Measurements from ENCODE around the gene SCO1. TPM values are rescaled to one million over a fixed set of nuclear protein-coding genes. Genes with fewer than 3 reads are reported as not detected.
"Not testable (repeated sequence)": the region's sequence is repeated elsewhere in the genome, so short reads cannot be mapped to it uniquely, and the experiment has no call there.

Gene SCO1
- total and polyA plus RNA-seq, 5 donors from 2014 or later, result 14.7 to 17.5 (median 16.0) TPM

DNA sequence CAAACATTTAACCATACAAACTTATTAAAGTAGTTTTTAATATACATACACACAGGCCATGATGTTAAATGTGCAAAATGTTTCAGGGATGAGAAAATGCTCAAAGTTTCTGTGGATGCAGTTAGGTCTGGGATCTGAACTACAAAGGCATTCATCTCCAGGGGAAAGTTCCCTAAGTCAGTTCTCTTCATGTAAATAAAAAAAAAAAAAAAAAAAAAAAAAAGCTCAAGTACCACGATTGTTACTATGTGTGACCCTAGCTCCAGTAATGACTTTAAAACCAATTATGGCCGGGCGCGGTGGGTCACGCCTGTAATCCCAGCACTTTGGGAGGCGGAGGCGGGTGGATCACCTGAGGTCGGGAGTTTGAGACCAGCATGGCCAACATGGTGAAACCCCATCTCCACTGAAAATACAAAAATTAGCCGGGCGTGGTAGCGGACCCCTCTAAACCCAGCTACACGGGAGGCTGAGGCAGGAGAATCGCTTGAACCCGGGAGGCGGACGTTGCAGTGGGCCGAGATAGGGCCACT is 1.4 kb downstream of the SCO1 start:
- not testable (repeated sequence) for DNase-seq; ATAC-seq (ENCODE audit: low read depth in 2 of 2); H3K27me3 Mint-ChIP-seq; H3K9me3 Mint-ChIP-seq; H3K27me3 ChIP-seq (ENCODE audit: control insufficient read depth, insufficient read depth, low read length); H3K9me3 ChIP-seq (ENCODE audit: control insufficient read depth in 2 of 2, low read length in 2 of 2); H3K27ac ChIP-seq (ENCODE audit: insufficient read depth, low read length, poor library complexity, severe bottlenecking)
- Mint-ChIP-seq H3K36me3 (peaks cover 29% of the 10 kb centered on the region), H3K4me3 (peak overlapping the region; percentile 84 to 98 (median 96)), H3K27ac (peak overlapping the region in 2 of 3 donors; percentile 91 to 95), H3K4me1 (peaks cover 25 to 61% (median 52%) of the 10 kb centered on the region in 4 donors)
- Histone ChIP-seq H3K4me3 (ENCODE audit: low read depth, low read length) (peak overlapping the region; percentile 94), H3K36me3 (ENCODE audit: control insufficient read depth, insufficient read depth, low read length) (peaks cover 26% of the 10 kb centered on the region), H3K4me1 (ENCODE audit: control insufficient read depth, insufficient read depth, low read length, poor library complexity, severe bottlenecking) (peaks cover 36% of the 10 kb centered on the region)

DNA sequence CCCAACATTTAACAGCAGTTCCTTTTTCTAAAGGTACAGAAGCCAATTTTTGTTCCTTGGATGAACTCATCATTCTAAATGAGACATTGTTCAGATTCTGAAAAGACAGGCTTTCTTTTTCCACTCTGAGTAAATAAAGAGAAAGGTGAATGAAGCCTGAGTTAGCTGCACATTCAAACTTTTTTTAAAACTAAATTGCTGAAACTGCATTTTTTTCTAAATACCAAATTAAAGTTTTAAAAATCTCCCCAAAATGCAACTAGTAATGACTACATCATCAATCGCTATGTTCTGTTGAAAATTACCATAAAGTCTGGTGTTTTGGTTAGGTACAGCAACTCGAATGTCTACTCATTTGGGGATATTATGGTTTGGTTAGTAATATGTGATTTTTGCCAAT is 9.8 kb downstream of the SCO1 start:
- Mint-ChIP-seq H3K4me3 (no peak overlapping the region), H3K27me3 (no peaks in the 10 kb centered on the region), H3K36me3 (peaks cover 55% of the 10 kb centered on the region), H3K27ac (no peak overlapping the region), H3K4me1 (peaks cover 28 to 38% (median 30%) of the 10 kb centered on the region in 4 donors), H3K9me3 (no peaks in the 10 kb centered on the region)
- H3K4me1 ChIP-seq (ENCODE audit: control insufficient read depth, insufficient read depth, low read length, poor library complexity, severe bottlenecking), result no peaks in the 10 kb centered on the region
- no peaks in the 10 kb centered on the region for H3K27me3 ChIP-seq (ENCODE audit: control insufficient read depth, insufficient read depth, low read length)
- no peak for DNase-seq
- H3K27ac ChIP-seq (ENCODE audit: insufficient read depth, low read length, poor library complexity, severe bottlenecking), result no peak overlapping the region
- no peak for ATAC-seq (ENCODE audit: low read depth in 2 of 2)
- peaks cover 69% of the 10 kb centered on the region for H3K36me3 ChIP-seq (ENCODE audit: control insufficient read depth, insufficient read depth, low read length)
- no peak overlapping the region for H3K4me3 ChIP-seq (ENCODE audit: low read depth, low read length)
- H3K9me3 ChIP-seq (ENCODE audit: control insufficient read depth in 2 of 2, low read length in 2 of 2), result no peaks in the 10 kb centered on the region

DNA sequence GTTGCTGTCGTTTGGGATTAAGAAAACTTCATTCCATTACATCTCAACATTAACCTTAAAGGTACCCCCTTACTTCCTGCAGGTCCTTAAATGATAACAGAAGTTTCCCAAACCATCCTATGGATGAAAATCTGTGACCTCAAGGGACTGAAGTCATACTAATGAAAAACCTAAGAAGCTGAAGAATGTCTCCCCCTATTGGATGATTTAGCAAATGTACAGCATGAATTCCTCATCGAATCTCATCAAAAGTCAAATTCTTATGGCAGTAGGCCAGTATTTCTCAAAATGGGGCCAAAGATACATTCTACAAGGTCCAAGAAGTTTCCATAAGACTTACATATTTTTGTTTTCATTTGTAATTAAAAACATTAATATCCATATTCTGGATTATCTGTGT is 13.5 kb downstream of the SCO1 start:
- H3K9me3 Mint-ChIP-seq, result no peaks in the 10 kb centered on the region
- peaks cover 8 to 18% (median 16%) of the 10 kb centered on the region in 4 donors for H3K4me1 Mint-ChIP-seq
- no peaks in the 10 kb centered on the region for H3K4me1 ChIP-seq (ENCODE audit: control insufficient read depth, insufficient read depth, low read length, poor library complexity, severe bottlenecking)
- H3K36me3 Mint-ChIP-seq, result peaks cover 49% of the 10 kb centered on the region
- no peaks in the 10 kb centered on the region for H3K27me3 Mint-ChIP-seq
- DNase-seq, result peak in 1 of 3 donors; percentile 44
- ATAC-seq (ENCODE audit: low read depth in 2 of 2), result no peak
- no peaks in the 10 kb centered on the region for H3K27me3 ChIP-seq (ENCODE audit: control insufficient read depth, insufficient read depth, low read length)
- no peak overlapping the region for H3K4me3 ChIP-seq (ENCODE audit: low read depth, low read length)
- peak overlapping the region in 1 of 3 donors; percentile 22 for H3K27ac Mint-ChIP-seq
- no peak overlapping the region for H3K4me3 Mint-ChIP-seq
- peaks cover 77% of the 10 kb centered on the region for H3K36me3 ChIP-seq (ENCODE audit: control insufficient read depth, insufficient read depth, low read length)
- no peaks in the 10 kb centered on the region for H3K9me3 ChIP-seq (ENCODE audit: control insufficient read depth in 2 of 2, low read length in 2 of 2)
- H3K27ac ChIP-seq (ENCODE audit: insufficient read depth, low read length, poor library complexity, severe bottlenecking), result no peak overlapping the region

DNA sequence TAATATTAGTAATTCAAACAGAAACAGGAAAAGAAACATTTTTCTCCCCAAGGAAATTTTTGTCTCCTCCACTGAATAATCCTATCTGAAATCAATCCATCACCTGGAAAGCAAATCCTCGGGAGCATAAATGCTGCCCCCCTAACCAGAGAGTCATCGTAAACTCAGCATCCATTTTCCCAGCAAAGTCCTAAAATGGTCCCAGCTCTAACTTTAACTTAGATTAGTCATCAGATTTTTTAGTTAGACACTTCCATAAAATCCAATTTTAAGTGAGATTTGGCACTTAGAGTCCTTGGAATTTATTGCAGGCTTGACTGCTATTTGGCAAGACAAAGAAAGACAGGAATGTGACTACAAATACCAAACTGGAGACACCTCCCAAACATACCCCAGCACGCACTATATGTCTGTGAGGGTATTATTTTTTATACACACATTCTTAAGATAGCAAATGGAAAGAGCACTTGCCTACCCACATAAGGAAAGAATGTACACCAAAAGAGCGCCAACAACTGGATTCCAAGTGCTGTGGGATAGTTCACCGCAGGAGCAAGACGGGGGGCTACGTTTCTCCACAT is 15.4 kb downstream of the SCO1 start:
- Histone ChIP-seq H3K36me3 (ENCODE audit: control insufficient read depth, insufficient read depth, low read length) (peaks cover 86% of the 10 kb centered on the region), H3K27ac (ENCODE audit: insufficient read depth, low read length, poor library complexity, severe bottlenecking) (no peak overlapping the region), H3K27me3 (ENCODE audit: control insufficient read depth, insufficient read depth, low read length) (no peaks in the 10 kb centered on the region), H3K4me3 (ENCODE audit: low read depth, low read length) (no peak overlapping the region), H3K9me3 (ENCODE audit: control insufficient read depth in 2 of 2, low read length in 2 of 2) (no peaks in the 10 kb centered on the region), H3K4me1 (ENCODE audit: control insufficient read depth, insufficient read depth, low read length, poor library complexity, severe bottlenecking) (no peaks in the 10 kb centered on the region)
- Mint-ChIP-seq H3K4me3 (no peak overlapping the region), H3K27ac (no peak overlapping the region), H3K4me1 (peaks cover 0 to 12% (median 8%) of the 10 kb centered on the region in 4 donors), H3K27me3 (no peaks in the 10 kb centered on the region), H3K9me3 (no peaks in the 10 kb centered on the region), H3K36me3 (peaks cover 61% of the 10 kb centered on the region)
- ATAC-seq (ENCODE audit: low read depth in 2 of 2), result no peak
- DNase-seq, result no peak

DNA sequence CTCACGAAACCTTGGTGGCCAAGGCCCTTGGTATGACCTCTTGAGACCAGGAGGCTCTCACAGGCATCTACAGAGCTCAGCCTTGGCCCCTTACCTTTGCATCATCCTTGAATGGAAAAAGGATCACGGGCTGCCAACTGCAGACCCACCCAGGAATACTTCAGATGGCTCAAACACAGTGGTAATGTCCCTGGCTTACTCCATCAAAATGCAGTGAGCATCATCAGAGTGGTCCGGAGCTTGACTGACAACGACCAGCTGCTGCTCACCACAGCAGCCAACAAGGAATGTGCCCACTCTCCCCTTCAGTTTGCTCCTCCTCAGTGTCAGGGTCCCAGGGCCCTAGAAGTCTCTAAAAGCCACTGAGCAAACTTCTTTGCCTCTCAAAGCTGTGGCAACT is 22.6 kb downstream of the SCO1 start:
- H3K27ac ChIP-seq (ENCODE audit: insufficient read depth, low read length, poor library complexity, severe bottlenecking), result no peak overlapping the region
- H3K4me3 ChIP-seq (ENCODE audit: low read depth, low read length), result no peak overlapping the region
- ATAC-seq (ENCODE audit: low read depth in 2 of 2) (no peak), DNase-seq (no peak)
- H3K27me3 ChIP-seq (ENCODE audit: control insufficient read depth, insufficient read depth, low read length), result no peaks in the 10 kb centered on the region
- no peak overlapping the region for H3K27ac Mint-ChIP-seq
- no peak overlapping the region for H3K4me3 Mint-ChIP-seq
- no peaks in the 10 kb centered on the region for H3K9me3 Mint-ChIP-seq
- no peaks in the 10 kb centered on the region for H3K4me1 Mint-ChIP-seq
- H3K27me3 Mint-ChIP-seq, result no peaks in the 10 kb centered on the region
- H3K36me3 Mint-ChIP-seq, result peaks cover 29% of the 10 kb centered on the region
- no peaks in the 10 kb centered on the region for H3K4me1 ChIP-seq (ENCODE audit: control insufficient read depth, insufficient read depth, low read length, poor library complexity, severe bottlenecking)
- H3K9me3 ChIP-seq (ENCODE audit: control insufficient read depth in 2 of 2, low read length in 2 of 2), result no peaks in the 10 kb centered on the region
- H3K36me3 ChIP-seq (ENCODE audit: control insufficient read depth, insufficient read depth, low read length), result peaks cover 35% of the 10 kb centered on the region

DNA sequence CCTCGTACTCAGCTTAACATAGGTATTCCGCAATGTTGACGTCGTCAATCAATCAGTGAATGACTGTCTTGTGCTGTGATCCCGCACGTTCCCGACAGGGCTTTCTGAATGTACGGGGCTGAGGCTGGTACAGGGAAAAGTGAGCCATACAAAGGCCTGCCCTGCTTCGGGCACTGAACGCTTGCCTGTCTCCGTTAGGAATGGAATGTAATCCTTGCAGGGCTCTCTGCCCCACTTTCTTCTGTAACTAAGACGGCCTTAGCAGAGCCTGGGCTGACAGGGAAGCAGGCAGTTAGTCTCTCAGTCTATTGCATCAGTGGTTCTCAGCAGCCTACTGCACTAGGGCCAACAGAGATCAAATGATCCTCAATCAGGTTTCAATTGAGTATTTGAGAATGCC is 24.0 kb downstream of the SCO1 start:
- peaks cover 23% of the 10 kb centered on the region for H3K36me3 ChIP-seq (ENCODE audit: control insufficient read depth, insufficient read depth, low read length)
- no peaks in the 10 kb centered on the region for H3K4me1 ChIP-seq (ENCODE audit: control insufficient read depth, insufficient read depth, low read length, poor library complexity, severe bottlenecking)
- no peaks in the 10 kb centered on the region for H3K4me1 Mint-ChIP-seq
- H3K27ac ChIP-seq (ENCODE audit: insufficient read depth, low read length, poor library complexity, severe bottlenecking), result no peak overlapping the region
- DNase-seq, result no peak
- no peak overlapping the region for H3K27ac Mint-ChIP-seq
- H3K4me3 Mint-ChIP-seq, result no peak overlapping the region
- no peaks in the 10 kb centered on the region for H3K9me3 ChIP-seq (ENCODE audit: control insufficient read depth in 2 of 2, low read length in 2 of 2)
- H3K27me3 ChIP-seq (ENCODE audit: control insufficient read depth, insufficient read depth, low read length), result no peaks in the 10 kb centered on the region
- H3K27me3 Mint-ChIP-seq, result no peaks in the 10 kb centered on the region
- ATAC-seq (ENCODE audit: low read depth in 2 of 2), result no peak
- no peaks in the 10 kb centered on the region for H3K9me3 Mint-ChIP-seq
- H3K36me3 Mint-ChIP-seq, result peaks cover 23% of the 10 kb centered on the region
- no peak overlapping the region for H3K4me3 ChIP-seq (ENCODE audit: low read depth, low read length)

DNA sequence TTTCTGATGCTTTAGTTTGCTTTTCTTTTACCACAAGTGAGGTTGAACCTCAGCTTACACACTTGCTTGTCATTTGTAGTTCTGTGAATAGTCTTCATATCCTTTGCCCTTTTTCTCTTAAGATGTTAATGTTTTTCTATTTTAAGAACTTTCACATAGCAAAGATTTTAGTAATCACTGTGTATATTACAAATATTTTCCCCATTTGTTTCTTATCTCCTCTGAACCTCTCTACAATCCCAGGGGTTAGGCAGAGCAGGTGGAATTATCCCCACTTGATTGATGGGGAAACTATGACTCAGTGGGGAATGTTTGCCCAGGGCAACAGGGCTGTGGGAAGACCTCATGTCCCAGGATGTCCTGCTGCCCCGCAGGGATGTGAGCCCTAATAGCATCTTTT is 28.6 kb downstream of the SCO1 start:
- Mint-ChIP-seq H3K27ac (peak overlapping the region in 1 of 3 donors; percentile 4), H3K9me3 (peaks cover 0 to 2% (median 0%) of the 10 kb centered on the region in 7 donors), H3K36me3 (peaks cover 20% of the 10 kb centered on the region), H3K27me3 (peaks cover 5% of the 10 kb centered on the region), H3K4me1 (peaks cover 0 to 5% (median 0%) of the 10 kb centered on the region in 4 donors), H3K4me3 (no peak overlapping the region)
- Histone ChIP-seq H3K9me3 (ENCODE audit: control insufficient read depth in 2 of 2, low read length in 2 of 2) (no peaks in the 10 kb centered on the region), H3K4me3 (ENCODE audit: low read depth, low read length) (no peak overlapping the region), H3K27me3 (ENCODE audit: control insufficient read depth, insufficient read depth, low read length) (no peaks in the 10 kb centered on the region), H3K36me3 (ENCODE audit: control insufficient read depth, insufficient read depth, low read length) (no peaks in the 10 kb centered on the region), H3K4me1 (ENCODE audit: control insufficient read depth, insufficient read depth, low read length, poor library complexity, severe bottlenecking) (no peaks in the 10 kb centered on the region), H3K27ac (ENCODE audit: insufficient read depth, low read length, poor library complexity, severe bottlenecking) (no peak overlapping the region)
- DNase-seq (no peak), ATAC-seq (ENCODE audit: low read depth in 2 of 2) (no peak)

DNA sequence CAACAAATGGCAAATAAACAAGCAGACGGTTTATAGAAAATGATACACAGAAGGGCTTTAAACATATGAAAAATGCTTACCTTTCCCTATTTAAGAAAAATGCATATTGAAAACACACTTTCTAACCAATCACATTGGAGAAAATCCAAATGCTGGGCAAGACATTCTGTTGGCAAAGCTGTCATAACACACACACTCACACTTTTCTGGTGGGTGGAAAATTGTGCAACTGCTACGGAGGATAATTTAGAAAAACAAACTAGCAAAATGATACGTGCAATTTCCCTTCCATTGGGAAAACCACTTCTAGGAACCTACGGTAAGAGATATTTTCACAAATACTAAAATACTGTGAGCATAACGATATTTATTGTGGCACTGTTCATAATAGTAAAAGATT is 30.4 kb downstream of the SCO1 start:
- no peak overlapping the region for H3K27ac ChIP-seq (ENCODE audit: insufficient read depth, low read length, poor library complexity, severe bottlenecking)
- peaks cover 0 to 2% (median 0%) of the 10 kb centered on the region in 7 donors for H3K9me3 Mint-ChIP-seq
- peaks cover 0 to 5% (median 1%) of the 10 kb centered on the region in 4 donors for H3K4me1 Mint-ChIP-seq

More for the DNA sequence above, 30.4 kb downstream of the SCO1 start:
- Histone ChIP-seq H3K36me3 (ENCODE audit: control insufficient read depth, insufficient read depth, low read length) (no peaks in the 10 kb centered on the region), H3K27me3 (ENCODE audit: control insufficient read depth, insufficient read depth, low read length) (no peaks in the 10 kb centered on the region), H3K4me1 (ENCODE audit: control insufficient read depth, insufficient read depth, low read length, poor library complexity, severe bottlenecking) (no peaks in the 10 kb centered on the region), H3K4me3 (ENCODE audit: low read depth, low read length) (no peak overlapping the region), H3K9me3 (ENCODE audit: control insufficient read depth in 2 of 2, low read length in 2 of 2) (no peaks in the 10 kb centered on the region)
- no peak overlapping the region for H3K4me3 Mint-ChIP-seq
- DNase-seq (no peak), ATAC-seq (ENCODE audit: low read depth in 2 of 2) (no peak)
- H3K27me3 Mint-ChIP-seq, result peaks cover 5% of the 10 kb centered on the region
- H3K36me3 Mint-ChIP-seq, result peaks cover 20% of the 10 kb centered on the region
- H3K27ac Mint-ChIP-seq, result no peak overlapping the region
